Ascending aorta (tissue), 2 donors: ENCODE data around the gene SDK1. TPM values are rescaled to one million over a fixed set of nuclear protein-coding genes. Genes with fewer than 3 reads are reported as not detected.

Experiments
- DNase-seq, 2 donors: peaks; one replicate each; pipeline ENCODE4 v3.0.0-alpha.2; 2019; ENCODE audit warnings: low spot score in 2 of 2
- H3K27ac ChIP-seq, 2 donors: fragments of 200-600 bp; sonication (generic); one replicate each; pipeline ENCODE4 v1.5.1; 2016 to 2017; ENCODE audit warnings: mild to moderate bottlenecking in 1 of 2
- H3K27me3 ChIP-seq: fragments of 200-600 bp; sonication (generic); one replicate; pipeline ENCODE4 v1.5.1; 2017
- H3K36me3 ChIP-seq, 2 donors: fragments of 200-600 bp; sonication (generic); one replicate each; pipeline ENCODE4 v1.5.1; 2016
- H3K4me1 ChIP-seq, 2 donors: fragments of 200-600 bp; sonication (generic); one replicate each; pipeline ENCODE4 v1.5.1; 2016 to 2017; ENCODE audit warnings: mild to moderate bottlenecking in 1 of 2
- H3K4me3 ChIP-seq, 2 donors: fragments of 200-600 bp; sonication (generic); one replicate each; pipeline ENCODE4 v1.5.1; 2016 to 2017; ENCODE audit warnings: mild to moderate bottlenecking in 1 of 2
- H3K9me3 ChIP-seq, 2 donors: fragments of 200-600 bp; sonication (generic); one replicate each; pipeline ENCODE4 v1.5.1; 2016
- CTCF ChIP-seq, 3 experiments: fragments of 200-600 bp in 2 of 3; fragments of 450-650 bp in 1 of 3; sonication (generic) in 2 of 3; IDR thresholded peaks; one replicate each; pipeline ENCODE4 v1.5.1; 2016 to 2019; ENCODE audit warnings: antibody characterized with exemption in 3 of 3, mild to moderate bottlenecking in 1 of 3, moderate library complexity in 1 of 3
- intact Hi-C: fragments of 100-400 bp; cut with DNase I; formaldehyde crosslinking; loops from one replicate; pipeline ENCODE4 v1.15.1; 2023
- total RNA-seq: library from RNA; depleted of rRNA; stranded (reverse); fragments of >200 nt; gene quantifications from one replicate; pipeline ENCODE4 v1.1.0, GENCODE V29; 2016

SDK1 gene
- total RNA-seq, 1 donor from 2014 or later = 13.3 TPM

- H3K4me1 ChIP-seq = peaks cover 0 to 2% of the 10 kb centered on the region in 2 donors
- no peak overlapping the region for H3K27ac ChIP-seq
- intact Hi-C loops = no loop called here
- no peaks in the 10 kb centered on the region for H3K9me3 ChIP-seq
- no peaks in the 10 kb centered on the region for H3K27me3 ChIP-seq
- TF ChIP-seq CTCF (IDR thresholded peaks at IDR 0.05) = no peak
- peaks cover 0 to 10% of the 10 kb centered on the region in 2 donors for H3K36me3 ChIP-seq
- H3K4me3 ChIP-seq = no peak overlapping the region
- DNase-seq = no peak
Measured at GRCh38 chr7:4147926-4148620, 847.0 kb downstream of the SDK1 start.

GRCh38 chr7:4149236-4149635, 848.2 kb downstream of the SDK1 start:
- no peak for TF ChIP-seq CTCF (IDR thresholded peaks at IDR 0.05)
- Histone ChIP-seq H3K4me1 (peaks cover 0 to 2% of the 10 kb centered on the region in 2 donors), H3K27ac (no peak overlapping the region), H3K4me3 (no peak overlapping the region), H3K9me3 (no peaks in the 10 kb centered on the region), H3K27me3 (no peaks in the 10 kb centered on the region), H3K36me3 (peaks cover 0 to 10% of the 10 kb centered on the region in 2 donors)
- intact Hi-C loops = no loop called here
- DNase-seq = no peak

DNA sequence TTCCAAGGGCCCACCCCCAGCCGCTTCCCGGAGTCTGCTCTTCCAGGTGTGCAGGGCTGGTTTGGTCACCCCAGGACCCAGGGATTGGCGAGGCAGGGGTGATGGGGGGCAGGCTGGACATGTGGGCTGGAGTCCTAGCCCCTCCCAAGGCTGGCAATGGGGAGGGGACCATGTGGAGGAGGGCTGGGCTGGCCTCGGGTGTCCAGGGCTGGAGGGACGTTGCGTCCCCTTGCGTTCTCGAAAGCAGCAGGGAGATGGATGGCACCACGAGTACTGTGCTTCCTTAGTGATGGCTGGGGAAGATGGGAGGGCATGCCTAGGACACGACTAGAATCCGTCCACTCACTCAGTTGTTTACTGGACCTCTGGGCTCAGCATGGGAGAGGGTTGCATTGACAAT, 848.6 kb downstream of the SDK1 start:
- H3K27ac ChIP-seq = no peak overlapping the region
- DNase-seq = no peak
- H3K4me3 ChIP-seq = no peak overlapping the region
- H3K4me1 ChIP-seq = no peaks in the 10 kb centered on the region
- H3K9me3 ChIP-seq = no peaks in the 10 kb centered on the region
- intact Hi-C loops = no loop called here
- no peak for TF ChIP-seq CTCF (IDR thresholded peaks at IDR 0.05)
- no peaks in the 10 kb centered on the region for H3K27me3 ChIP-seq
- H3K36me3 ChIP-seq = peaks cover 0 to 10% of the 10 kb centered on the region in 2 donors

GRCh38 chr7:4150731-4151130, 849.7 kb downstream of the SDK1 start:
- Histone ChIP-seq H3K27me3 (no peaks in the 10 kb centered on the region), H3K4me1 (no peaks in the 10 kb centered on the region), H3K27ac (no peak overlapping the region), H3K36me3 (peaks cover 0 to 10% of the 10 kb centered on the region in 2 donors), H3K9me3 (no peaks in the 10 kb centered on the region), H3K4me3 (no peak overlapping the region)
- no peak for TF ChIP-seq CTCF (IDR thresholded peaks at IDR 0.05)
- intact Hi-C loops = no loop called here
- no peak for DNase-seq

DNA sequence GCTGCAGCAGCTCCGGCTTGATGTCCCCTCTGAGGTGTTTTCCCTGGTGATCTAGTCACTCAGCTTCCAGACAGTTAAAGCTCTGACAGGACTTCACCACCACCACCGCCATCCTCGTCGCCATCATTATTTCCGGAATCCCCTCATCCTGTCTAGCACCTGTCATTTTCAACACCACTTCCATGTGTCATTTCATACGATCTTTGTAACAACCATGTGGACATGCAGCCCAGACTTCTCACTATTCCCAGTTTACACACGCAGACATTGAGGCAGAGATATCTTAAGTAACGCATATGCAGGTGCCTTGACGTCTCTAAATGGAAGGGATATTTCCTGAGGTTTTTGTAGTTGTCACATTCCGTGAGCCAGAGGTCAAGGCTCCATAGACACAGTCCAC, 850.5 kb downstream of the SDK1 start:
- H3K27me3 ChIP-seq = no peaks in the 10 kb centered on the region
- H3K4me1 ChIP-seq = no peaks in the 10 kb centered on the region
- DNase-seq = no peak
- H3K36me3 ChIP-seq = peaks cover 0 to 8% of the 10 kb centered on the region in 2 donors
- intact Hi-C loops = no loop called here
- H3K9me3 ChIP-seq = no peaks in the 10 kb centered on the region
- H3K27ac ChIP-seq = no peak overlapping the region
- TF ChIP-seq CTCF (IDR thresholded peaks at IDR 0.05) = no peak
- H3K4me3 ChIP-seq = no peak overlapping the region
